ENCODE measurements around the gene ARHGAP45.

Gene ARHGAP45

DNA sequence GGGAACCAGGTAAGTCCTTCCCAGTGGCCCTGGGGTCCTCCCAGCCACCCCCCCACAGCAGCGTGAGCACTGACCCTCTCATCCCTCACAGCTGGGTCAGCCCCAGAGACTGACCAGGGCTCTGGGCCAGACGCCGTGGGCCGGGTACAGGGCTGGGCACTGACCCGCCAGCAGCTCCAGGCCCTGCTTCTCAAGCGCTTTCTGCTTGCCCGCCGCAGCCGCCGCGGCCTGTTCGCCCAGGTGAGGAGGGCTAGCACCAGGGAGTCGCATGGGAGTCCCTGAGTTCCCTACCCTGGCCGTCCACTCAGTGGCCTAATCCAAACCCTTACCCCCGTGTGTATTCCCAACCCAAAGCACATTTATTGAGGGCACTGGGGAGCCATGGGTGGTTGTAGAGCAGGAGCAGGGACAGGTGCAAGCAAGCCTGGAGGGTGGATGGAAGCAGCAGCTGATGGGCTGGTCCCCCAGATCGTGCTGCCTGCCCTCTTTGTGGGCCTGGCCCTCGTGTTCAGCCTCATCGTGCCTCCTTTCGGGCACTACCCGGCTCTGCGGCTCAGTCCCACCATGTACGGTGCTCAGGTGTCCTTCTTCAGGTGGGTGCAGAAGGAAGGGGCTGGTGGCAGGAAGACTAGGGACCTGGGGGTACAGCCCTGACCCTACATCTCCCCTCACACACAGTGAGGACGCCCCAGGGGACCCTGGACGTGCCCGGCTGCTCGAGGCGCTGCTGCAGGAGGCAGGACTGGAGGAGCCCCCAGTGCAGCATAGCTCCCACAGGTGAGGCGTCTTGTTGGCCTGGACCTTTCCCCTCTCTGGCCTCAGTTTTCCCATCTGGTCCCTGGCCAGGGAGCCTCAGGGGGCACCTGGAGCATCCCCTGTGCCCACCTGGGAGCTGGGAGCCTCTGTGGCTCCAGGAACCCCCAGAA lies 12.6 kb upstream of the ARHGAP45 start:
- no peak for DNase-seq

DNA sequence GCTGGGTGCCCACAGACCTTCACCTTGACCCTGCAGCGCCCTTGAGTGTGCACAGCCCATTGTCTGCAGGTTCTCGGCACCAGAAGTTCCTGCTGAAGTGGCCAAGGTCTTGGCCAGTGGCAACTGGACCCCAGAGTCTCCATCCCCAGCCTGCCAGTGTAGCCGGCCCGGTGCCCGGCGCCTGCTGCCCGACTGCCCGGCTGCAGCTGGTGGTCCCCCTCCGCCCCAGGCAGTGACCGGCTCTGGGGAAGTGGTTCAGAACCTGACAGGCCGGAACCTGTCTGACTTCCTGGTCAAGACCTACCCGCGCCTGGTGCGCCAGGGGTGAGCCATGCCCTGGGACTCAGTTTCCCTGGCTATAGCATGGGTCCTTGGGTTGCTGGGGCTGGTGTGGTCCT lies 11.9 kb upstream of the ARHGAP45 start:
- no peak for DNase-seq

DNA sequence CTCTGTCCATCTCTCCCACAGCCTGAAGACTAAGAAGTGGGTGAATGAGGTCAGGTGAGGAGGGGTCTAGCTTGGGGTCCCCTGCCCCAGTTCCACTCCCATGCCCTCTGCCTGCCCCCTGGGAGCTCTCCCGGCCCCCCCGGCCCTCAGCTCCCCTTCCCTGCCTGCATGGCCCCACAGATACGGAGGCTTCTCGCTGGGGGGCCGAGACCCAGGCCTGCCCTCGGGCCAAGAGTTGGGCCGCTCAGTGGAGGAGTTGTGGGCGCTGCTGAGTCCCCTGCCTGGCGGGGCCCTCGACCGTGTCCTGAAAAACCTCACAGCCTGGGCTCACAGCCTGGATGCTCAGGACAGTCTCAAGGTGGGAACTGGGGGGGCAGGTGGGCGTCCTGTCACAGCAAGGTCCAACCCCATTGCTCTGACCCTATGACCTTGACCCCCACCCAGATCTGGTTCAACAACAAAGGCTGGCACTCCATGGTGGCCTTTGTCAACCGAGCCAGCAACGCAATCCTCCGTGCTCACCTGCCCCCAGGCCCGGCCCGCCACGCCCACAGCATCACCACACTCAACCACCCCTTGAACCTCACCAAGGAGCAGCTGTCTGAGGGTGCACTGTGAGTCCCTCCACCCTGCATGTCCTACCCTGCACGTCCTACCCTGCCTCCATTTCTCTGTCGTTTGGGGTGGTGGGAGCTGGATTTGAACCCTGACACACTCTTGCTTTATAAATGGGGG lies 10.9 kb upstream of the ARHGAP45 start:
- DNase-seq = no peak

DNA sequence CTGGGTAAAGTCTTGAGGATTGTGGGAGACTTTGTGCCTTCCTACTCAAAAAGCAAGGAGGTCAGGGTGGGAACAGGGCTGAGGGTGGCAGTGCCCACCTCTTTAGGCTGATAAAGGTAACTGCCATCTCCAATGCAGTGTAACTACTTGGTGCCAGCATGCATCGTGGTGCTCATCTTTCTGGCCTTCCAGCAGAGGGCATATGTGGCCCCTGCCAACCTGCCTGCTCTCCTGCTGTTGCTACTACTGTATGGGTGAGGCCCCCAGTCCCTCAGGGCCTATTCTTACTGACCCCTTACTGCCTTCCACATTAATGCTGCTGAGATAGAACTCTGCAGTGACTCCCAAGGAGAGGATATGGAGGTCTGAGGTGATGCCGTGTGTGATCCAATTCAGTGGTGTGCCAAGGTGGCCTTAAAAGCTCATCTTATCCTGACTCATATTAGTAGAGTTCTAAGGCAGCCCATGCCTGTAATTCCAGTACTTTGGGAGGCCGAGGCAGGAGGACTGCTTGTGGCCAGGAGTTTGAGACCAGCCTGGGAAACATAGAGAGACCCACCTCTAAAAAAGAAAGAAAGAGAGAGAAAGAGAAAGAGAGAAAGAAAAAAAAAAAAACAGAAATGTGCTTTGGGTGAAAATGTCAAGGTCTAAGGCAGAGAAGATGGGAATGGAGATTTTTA lies 9.7 kb upstream of the ARHGAP45 start:
- no peak for DNase-seq

DNA sequence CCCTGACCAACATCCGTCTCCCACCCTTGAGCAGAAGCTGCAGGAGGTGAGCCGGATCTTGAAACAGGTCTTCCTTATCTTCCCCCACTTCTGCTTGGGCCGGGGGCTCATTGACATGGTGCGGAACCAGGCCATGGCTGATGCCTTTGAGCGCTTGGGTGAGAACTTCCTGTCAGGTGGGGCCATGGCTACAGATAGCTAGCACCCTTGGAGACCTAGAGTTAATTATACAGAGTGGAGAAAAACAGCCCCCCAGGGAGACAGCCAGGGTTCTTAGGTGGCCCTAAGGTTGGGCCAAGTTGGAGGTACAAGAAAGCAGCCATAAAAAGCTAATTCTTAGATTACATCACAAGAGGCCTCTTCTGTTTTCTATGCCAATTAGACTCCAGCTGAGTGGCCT lies 8.9 kb upstream of the ARHGAP45 start:
- DNase-seq = no peak

DNA sequence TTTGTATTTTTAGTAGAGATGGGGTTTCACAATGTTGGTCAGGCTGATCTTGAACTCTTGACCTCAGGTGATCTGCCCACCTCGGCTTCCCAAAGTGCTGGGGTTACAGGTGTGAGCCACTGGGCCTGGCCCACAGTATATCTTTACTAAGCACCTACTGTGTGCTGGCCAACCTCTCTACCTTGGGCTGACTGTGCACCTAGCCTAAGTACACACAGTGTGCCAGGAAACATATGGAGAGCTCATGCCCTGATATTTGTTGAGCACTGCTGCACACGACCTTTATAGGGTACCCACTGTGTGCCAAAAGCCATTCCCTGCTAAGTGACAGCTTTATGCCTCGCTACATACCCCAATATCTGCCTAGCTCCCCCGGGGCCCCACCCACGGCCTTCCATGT lies 6.3 kb upstream of the ARHGAP45 start:
- DNase-seq = no peak

DNA sequence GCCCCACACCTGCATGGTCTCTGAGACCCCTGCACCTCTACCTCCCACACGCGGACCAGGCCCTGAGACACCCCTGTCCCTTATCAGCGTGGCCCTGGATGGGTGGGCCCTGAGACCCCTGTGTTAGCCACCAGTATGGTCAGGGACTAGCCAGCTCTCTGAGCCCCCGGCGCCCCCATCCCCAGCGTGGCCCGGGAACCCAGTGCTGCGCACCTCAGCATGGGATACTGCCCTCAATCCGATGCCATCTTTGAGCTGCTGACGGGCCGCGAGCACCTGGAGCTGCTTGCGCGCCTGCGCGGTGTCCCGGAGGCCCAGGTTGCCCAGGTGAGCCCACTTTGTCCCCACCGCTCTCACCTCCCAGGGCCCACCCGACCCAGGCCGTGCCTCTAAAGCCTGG lies 5.0 kb upstream of the ARHGAP45 start:
- no peak for DNase-seq

DNA sequence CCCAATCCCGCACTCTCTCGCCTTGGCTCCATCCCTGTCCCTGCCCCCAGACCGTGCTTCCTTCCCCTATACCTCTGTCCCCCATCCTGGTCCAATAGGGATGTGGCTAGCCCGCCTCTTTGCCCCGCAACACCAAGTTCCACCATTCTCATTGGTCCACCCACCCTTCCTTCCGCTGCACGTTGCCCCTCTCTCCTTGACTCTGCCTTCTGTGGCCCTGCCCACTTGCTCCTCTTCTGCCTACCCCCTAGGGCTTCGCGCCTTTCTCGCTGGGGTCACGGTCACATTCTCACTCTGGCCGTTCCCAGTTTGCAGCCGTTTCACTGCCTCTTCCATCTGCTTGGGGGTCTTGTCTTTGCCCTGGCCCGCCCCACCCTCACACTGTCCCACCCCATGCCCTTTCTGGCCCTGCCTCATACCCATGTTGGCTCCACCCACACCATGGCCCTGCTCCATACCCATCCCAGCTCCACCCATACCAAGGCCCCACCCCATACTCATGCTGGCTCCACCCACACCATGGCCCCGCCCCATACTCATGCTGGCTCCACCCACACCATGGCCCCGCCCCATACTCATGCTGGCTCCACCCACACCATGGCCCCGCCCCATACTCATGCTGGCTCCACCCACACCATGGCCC lies 4.5 kb upstream of the ARHGAP45 start:
- DNase-seq = no peak

DNA sequence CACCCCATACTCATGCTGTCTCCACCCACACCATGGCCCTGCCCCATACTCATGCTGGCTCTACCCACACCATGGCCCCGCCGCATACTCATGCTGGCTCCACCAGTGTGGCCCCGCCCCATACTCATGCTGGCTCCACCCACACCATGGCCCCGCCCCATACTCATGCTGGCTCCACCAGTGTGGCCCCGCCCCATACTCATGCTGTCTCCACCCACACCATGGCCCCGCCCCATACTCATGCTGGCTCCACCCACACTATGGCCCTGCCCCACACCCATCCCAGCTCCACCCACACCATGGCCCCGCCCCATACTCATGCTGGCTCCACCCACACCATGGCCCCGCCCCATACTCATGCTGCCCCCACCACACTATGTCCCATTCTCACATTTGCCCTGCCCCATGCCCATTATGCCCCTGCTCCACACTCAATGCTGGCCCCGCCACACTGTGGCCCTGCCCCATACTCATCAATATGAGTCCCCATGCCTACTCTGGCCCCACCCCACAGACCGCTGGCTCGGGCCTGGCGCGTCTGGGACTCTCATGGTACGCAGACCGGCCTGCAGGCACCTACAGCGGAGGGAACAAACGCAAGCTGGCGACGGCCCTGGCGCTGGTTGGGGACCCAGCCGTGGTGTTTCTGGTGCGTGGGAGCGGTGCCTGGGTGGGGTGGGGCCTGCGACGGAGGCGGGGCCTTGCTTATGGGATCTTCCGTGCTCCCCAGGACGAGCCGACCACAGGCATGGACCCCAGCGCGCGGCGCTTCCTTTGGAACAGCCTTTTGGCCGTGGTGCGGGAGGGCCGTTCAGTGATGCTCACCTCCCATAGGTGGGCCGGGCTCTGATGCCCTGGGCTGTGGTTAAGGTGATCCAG lies 3.7 kb upstream of the ARHGAP45 start:
- peak; percentile 67 for DNase-seq

DNA sequence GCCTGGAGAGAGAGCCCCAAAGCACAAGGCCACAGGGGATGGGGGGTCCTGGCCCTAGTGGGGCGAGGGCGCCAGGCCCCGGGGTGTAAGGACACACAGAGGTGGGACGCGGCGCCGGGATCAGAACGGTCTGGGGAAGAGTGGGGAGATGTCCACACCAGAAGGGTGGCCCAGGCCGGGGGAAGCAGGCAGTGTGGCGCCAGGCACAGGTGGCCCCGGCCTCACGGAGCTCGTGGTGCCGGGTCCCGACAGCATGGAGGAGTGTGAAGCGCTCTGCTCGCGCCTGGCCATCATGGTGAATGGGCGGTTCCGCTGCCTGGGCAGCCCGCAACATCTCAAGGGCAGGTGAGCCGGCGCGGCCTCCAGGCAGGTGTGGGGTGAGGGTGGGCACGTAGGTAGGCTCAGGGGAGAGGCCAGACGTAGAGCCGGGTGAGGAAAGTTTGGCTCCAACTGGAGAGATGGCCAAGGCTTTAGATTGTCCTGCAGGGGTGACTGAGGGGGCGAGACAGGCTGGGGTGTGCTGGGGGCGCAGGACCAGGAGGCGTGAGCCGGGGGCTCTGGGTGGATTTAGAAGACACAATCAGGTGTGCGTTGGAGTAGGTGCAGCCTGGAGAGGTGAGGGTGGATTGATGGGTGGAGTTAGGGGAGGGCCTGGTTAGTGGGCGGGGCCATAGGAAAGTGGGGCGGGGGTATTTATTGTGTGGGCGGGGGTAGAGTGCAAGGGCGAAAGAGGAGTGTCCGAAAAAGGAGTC lies 2.9 kb upstream of the ARHGAP45 start:
- no peak for DNase-seq

DNA sequence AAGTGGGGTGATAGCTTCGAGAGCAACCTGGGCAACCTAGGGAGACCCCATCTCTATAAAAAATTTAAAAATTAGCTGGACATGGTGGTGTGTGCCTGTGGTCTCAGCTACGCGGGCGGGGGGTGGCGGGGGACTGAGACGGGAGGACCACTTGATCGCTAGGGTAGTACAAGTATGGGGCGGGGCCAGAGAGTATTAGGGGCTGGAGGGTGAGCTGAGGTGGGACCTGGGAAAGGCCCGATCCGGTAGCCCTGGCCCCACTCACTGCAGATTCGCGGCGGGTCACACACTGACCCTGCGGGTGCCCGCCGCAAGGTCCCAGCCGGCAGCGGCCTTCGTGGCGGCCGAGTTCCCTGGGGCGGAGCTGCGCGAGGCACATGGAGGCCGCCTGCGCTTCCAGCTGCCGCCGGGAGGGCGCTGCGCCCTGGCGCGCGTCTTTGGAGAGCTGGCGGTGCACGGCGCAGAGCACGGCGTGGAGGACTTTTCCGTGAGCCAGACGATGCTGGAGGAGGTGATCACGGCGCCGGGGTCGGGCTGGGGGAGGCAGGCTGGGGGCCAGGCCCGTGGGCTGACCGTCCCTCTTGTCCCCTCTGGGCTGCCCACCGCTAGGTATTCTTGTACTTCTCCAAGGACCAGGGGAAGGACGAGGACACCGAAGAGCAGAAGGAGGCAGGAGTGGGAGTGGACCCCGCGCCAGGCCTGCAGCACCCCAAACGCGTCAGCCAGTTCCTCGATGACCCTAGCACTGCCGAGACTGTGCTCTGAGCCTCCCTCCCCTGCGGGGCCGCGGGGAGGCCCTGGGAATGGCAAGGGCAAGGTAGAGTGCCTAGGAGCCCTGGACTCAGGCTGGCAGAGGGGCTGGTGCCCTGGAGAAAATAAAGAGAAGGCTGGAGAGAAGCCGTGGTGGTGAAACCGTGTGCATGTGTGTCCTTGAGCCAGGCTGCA lies 2.0 kb upstream of the ARHGAP45 start:
- peak; percentile 35 for DNase-seq

DNA sequence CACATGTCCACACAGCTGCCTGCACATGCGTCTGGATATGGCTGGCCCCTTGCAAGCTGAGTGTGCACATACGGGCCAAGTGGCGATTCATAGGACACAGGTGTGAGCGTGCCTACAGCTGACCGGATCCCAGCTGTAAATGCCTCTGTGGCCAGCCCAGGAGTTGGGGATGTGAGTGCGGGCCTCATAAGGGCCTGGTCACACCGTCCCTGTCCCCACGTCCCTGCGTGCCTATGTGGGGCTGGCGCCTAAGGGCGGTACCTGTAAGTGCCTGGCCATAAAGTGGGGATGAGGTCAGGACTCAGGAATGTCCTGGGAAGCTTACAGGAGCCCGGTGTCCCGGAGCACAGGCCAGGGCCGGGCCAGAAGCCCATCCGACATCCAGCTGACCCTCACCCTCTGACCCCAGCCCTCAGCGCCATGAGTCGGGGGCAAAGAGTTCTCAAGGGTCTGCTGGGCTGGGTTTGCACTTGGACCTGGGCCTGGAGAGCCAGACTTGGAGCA lies 1.3 kb upstream of the ARHGAP45 start:
- no peak for DNase-seq

DNA sequence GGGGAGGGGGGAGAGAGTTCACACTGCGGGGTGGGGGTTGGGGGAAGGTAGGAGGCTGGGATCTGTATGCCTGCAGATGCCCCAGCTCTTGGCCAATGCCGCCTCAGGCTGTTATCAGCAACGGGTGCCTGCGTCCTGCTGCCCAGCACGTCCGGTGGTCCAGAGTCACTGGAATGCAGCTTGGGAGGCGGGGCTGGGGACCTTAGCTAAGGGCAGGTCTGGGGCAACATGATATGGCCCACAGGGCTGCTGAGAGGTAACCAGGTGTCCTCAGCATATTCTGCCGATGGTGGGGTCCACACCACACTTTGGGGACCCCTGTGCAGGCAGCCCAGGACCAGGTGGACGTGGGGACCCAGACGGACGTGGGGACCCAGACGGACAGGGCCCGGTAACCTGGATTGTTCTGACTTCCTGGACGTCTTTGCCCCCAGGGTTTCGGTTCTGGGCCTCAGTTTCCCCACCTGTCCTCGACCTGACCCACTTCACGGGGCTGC lies 668 bp upstream of the ARHGAP45 start:
- DNase-seq = no peak

DNA sequence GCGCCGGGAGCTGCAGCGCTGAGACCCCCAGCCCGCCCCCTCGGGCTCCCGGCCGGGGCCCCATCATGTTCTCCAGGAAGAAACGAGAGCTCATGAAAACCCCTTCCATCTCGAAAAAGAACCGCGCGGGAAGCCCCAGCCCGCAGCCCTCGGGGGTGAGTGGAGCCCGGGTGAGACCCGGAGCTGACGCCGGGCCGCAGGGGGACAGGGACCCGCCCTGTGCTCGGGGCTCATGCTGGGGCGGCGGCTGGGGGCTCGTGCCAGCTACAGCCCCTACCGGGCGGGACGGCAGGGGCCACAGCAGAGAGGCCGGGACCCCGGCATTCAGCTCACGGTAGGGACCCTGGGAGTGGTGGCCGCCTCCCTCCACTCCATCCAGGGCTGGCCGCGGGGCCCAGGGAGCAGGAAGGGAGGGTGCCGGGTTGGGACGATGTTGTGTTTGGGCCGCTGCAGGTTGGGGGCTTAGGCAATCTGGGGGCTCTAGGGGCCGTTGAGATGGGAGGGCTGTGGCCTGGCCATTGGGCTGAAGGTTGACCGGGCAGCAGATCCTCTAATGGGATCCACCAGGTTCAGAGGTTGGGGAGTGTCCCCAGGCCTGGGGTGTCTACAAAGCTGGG lies 482 bp downstream of the ARHGAP45 start:
- peak; percentile 75 for DNase-seq

DNA sequence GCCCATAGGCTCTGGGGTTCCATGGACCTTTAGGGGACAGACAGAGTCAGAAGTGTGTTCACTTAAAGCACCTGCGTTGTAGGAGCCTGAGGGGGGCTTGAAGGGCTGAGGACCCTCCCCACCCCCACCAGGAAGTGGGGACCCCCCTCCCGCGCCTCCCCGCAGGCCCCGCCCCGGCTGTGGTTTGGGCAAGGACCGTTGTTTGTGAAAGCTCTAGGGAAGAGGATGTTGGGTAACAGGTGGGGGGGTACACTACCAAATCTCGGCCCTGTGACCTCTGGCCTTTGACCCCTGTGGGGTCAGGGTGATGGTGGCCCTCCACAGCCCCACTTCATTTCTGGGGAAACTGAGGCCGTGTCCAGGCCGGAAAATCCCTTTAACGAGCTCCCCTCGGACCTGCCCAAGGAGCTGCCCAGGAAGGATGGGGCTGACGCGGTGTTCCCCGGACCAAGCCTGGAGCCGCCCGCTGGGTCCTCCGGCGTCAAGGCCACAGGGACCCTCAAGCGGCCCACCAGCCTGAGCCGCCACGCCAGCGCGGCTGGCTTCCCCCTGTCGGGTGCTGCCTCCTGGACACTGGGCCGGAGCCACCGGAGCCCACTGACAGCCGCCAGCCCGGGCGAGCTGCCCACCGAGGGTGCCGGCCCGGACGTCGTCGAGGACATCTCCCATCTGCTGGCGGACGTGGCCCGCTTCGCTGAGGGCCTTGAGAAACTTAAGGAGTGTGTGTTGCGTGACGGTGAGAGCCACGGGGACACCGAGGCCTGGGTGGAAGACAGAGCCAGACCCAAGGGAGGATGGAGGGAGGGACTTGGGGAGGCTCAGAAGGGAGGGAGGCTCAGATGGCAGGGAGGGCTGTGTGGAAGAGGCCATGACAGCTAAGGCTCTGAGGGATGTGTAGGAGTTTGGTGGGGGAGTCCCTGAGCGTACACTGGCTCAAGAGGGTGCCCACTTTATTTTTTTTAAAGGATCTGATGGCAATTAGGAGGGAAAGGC lies 1.3 kb downstream of the ARHGAP45 start:
- DNase-seq = peak; percentile 61

DNA sequence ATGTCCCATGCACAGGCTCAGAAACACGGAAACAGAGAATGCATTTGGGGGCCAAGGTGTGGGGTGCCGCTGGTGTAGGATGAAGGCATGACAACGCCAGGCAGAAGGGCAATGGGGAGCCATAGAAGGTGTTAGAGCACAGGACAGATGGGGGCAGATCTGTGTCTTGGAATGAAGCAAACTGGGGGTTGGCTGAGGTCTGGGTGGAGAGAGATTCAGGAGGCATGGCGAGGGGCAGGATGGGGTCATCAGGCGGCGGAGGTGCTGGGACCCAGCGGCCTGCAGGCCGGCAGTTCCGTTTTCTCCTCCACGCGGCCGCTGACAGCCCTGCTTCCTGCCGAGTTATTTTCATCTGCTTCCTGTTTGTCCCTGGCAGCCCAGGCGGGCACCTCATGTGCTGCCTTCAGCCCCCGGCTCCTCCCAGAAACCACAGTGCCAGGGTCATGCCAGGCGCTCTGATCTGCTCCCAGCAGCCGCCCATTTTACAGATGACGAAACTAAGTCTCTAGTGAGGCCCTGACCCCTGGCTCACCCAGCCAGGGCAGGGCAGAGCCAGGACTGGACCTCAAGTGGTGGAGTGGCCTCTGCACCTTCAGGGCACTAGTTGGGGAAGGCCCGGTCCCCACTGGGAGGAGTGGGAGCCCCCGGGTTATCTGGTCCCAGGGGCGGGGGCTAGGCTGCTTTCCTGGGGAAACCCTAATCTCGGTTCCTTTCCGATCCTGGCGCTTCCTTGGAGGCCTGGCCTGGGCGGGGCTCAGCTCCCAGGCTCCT lies 2.2 kb downstream of the ARHGAP45 start:
- DNase-seq = peak; percentile 47

DNA sequence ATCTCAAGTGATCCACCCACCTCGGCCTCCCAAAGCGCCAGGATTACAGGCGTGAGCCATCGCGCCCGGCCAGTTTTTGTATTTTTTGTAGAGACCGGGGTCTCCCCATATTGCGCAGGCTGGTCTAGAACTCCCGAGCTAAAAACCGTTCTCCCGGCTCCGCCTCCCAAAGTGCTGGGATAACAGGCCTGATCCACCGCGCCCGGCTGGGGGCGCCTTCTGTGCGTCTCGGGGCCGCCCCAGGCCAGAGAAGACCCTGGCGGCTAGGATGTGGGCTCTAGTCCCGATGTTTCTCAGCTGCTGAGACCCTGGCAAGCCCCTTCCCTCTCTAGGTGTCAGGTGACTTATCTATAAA lies 3.6 kb downstream of the ARHGAP45 start:
- DNase-seq = no peak

Data from effector CD8-positive, alpha-beta T cell (primary cell).